DOHH2 (cell line): ENCODE results near the gene CNR1.
"Not testable (repeated sequence)": the region's sequence is repeated elsewhere in the genome, so short reads cannot be mapped to it uniquely, and the experiment has no call there.

Experiments
- H3F3A ChIP-seq: fragments of 200-600 bp; sonication (generic), shearing (Covaris generic); 2 replicates; pipeline ENCODE4 v1.6.0; 2016; ENCODE audit warnings: antibody characterized with exemption, mild to moderate bottlenecking; ENCODE audit not compliant: control insufficient read depth, insufficient read depth
- H3K27ac ChIP-seq: fragments of 200-600 bp; sonication (generic); 2 replicates; pipeline ENCODE4 v1.5.1; 2014; ENCODE audit warnings: low read depth, mild to moderate bottlenecking, low read length, moderate library complexity
- H3K27me3 ChIP-seq: fragments of 200-600 bp; sonication (generic); 2 replicates; pipeline ENCODE4 v1.6.1; 2014; ENCODE audit warnings: mild to moderate bottlenecking, low read length, mixed read lengths; ENCODE audit not compliant: control insufficient read depth
- H3K36me3 ChIP-seq: fragments of 200-600 bp; sonication (generic); 2 replicates; pipeline ENCODE4 v1.6.1; 2014; ENCODE audit warnings: mild to moderate bottlenecking, low read length, moderate library complexity, mixed read lengths; ENCODE audit not compliant: control insufficient read depth
- H3K4me1 ChIP-seq: fragments of 200-600 bp; sonication (generic); 2 replicates; pipeline ENCODE4 v1.6.1; 2014; ENCODE audit warnings: mild to moderate bottlenecking, low read length, mixed read lengths; ENCODE audit not compliant: control insufficient read depth
- H3K4me2 ChIP-seq: fragments of 200-600 bp; sonication (generic); 2 replicates; pipeline ENCODE4 v1.6.0; 2014; ENCODE audit warnings: mild to moderate bottlenecking, low read length, moderate library complexity
- H3K4me3 ChIP-seq: fragments of 200-600 bp; sonication (generic); 2 replicates; pipeline ENCODE4 v1.5.1; 2014; ENCODE audit warnings: mild to moderate bottlenecking, low read length, mixed read lengths
- H3K79me2 ChIP-seq: fragments of 200-600 bp; sonication (generic); 2 replicates; pipeline ENCODE4 v1.6.1; 2014; ENCODE audit warnings: mild to moderate bottlenecking, low read length, mixed read lengths; ENCODE audit not compliant: control insufficient read depth
- H3K9me2 ChIP-seq: fragments of 200-600 bp; sonication (generic); replicated peaks from 2 replicates; pipeline ENCODE4 v1.6.1; 2014; ENCODE audit warnings: mild to moderate bottlenecking, low read length, mixed read lengths; ENCODE audit not compliant: control insufficient read depth
- H3K9me3 ChIP-seq: fragments of 200-600 bp; sonication (generic); 2 replicates; pipeline ENCODE4 v1.6.1; 2014; ENCODE audit warnings: antibody characterized with exemption, low read length, mixed read lengths; ENCODE audit not compliant: control insufficient read depth, insufficient read depth
- H4K20me1 ChIP-seq: fragments of 200-600 bp; sonication (generic); 2 replicates; pipeline ENCODE4 v1.6.0; 2014; ENCODE audit warnings: low read depth, mild to moderate bottlenecking, antibody characterized with exemption, low read length, moderate library complexity; ENCODE audit not compliant: control insufficient read depth, insufficient read depth
- EZH2phosphoT487 ChIP-seq: fragments of 200-600 bp; sonication (generic); IDR thresholded peaks from 2 replicates; pipeline ENCODE4 v1.6.1; 2017; ENCODE audit warnings: borderline replicate concordance, mild to moderate bottlenecking, antibody characterized with exemption, low read length, moderate library complexity, mixed read lengths
- TF ChIP-seq, protein P1 (sequence below): fragments of 200-600 bp; sonication (generic); IDR thresholded peaks from one replicate; pipeline ENCODE4 v1.5.1; 2014; ENCODE audit warnings: antibody characterized with exemption, mild to moderate bottlenecking, low read depth, low read length; ENCODE audit not compliant: poor library complexity, severe bottlenecking

Gene CNR1

DNA sequence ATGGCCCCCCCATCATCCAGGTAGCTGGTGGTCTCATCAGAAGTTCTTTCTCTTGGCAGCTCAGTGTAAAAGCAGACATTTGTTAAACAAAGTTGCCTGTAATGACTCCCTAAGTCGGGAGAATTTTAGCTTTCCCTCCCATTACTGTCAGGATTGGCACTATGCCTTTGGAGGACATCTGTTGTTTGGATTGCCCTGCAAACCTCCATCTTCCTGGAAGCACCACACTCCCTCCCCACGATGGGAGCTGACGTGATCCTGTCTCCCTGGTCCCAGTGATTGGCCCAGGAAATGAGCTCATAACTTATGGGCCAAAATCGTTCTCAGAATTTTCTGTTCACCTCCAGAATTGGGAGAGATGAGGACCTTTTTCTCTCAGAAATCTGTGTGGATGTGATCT lies 42.6 kb upstream of the CNR1 start:
- H3K4me2 ChIP-seq, result no peak overlapping the region
- H3K27me3 ChIP-seq, result no peaks in the 10 kb centered on the region
- H3K27ac ChIP-seq, result no peak overlapping the region
- no peak overlapping the region for H3K4me3 ChIP-seq
- no peaks in the 10 kb centered on the region for H3K9me2 ChIP-seq
- peaks cover 4% of the 10 kb centered on the region; the same call in 1 of the 2 replicates for H3K9me3 ChIP-seq
- H3F3A ChIP-seq, result no peaks in the 10 kb centered on the region
- no peaks in the 10 kb centered on the region for H3K79me2 ChIP-seq
- no peaks in the 10 kb centered on the region for H3K4me1 ChIP-seq
- no peaks in the 10 kb centered on the region for H4K20me1 ChIP-seq
- H3K36me3 ChIP-seq, result no peaks in the 10 kb centered on the region
- no peak for TF ChIP-seq EZH2phosphoT487
- TF ChIP-seq, protein P1, sequence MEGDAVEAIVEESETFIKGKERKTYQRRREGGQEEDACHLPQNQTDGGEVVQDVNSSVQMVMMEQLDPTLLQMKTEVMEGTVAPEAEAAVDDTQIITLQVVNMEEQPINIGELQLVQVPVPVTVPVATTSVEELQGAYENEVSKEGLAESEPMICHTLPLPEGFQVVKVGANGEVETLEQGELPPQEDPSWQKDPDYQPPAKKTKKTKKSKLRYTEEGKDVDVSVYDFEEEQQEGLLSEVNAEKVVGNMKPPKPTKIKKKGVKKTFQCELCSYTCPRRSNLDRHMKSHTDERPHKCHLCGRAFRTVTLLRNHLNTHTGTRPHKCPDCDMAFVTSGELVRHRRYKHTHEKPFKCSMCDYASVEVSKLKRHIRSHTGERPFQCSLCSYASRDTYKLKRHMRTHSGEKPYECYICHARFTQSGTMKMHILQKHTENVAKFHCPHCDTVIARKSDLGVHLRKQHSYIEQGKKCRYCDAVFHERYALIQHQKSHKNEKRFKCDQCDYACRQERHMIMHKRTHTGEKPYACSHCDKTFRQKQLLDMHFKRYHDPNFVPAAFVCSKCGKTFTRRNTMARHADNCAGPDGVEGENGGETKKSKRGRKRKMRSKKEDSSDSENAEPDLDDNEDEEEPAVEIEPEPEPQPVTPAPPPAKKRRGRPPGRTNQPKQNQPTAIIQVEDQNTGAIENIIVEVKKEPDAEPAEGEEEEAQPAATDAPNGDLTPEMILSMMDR, result no peak

DNA sequence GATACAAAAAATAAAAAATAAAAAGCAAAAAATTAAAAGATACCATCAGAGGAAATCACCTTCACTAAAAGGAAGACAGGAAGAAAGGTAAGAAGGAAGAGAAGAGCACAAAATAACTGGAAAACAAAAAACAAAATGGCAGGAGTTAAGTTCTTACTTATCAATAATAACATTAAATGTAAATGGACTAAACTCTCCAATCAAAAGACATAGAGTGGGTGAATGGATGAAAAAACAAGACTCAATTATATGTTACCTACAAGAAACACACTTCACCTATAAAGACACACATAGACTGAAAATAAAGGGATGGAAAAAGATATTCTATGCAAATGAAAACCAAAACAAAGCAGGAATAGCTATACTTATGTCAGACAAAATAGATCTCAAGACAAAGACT lies 35.6 kb upstream of the CNR1 start:
- not testable (repeated sequence) for H3K4me2 ChIP-seq, H3K36me3 ChIP-seq, H3F3A ChIP-seq, H3K9me3 ChIP-seq, H3K4me3 ChIP-seq, H3K4me1 ChIP-seq, H3K79me2 ChIP-seq, H4K20me1 ChIP-seq, H3K27me3 ChIP-seq, H3K9me2 ChIP-seq, H3K27ac ChIP-seq

DNA sequence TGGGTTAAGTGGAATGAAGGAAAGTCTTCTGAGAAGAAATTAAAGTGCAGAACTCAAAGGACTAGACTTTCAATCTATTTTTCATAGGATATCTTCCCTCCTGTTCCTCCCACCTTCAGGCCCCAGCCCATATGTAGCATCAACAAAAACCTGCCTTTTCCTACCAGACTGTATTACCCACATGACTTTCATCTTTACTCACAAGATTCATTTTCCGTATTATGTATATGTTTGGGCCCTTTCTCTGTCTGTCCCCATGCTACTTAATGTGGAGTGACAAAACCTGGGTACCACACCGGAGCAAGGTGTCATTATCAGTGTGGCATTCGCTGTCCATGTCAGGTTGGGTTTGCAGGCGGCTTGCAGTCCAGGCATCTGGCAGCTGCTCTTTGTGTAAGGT lies 18.8 kb upstream of the CNR1 start:
- H3K27me3 ChIP-seq, result no peaks in the 10 kb centered on the region
- no peaks in the 10 kb centered on the region for H4K20me1 ChIP-seq
- H3K9me3 ChIP-seq, result 0 out of 2 replicates have a peak, but pooled peaks cover 3% of the 10 kb centered on the region
- no peaks in the 10 kb centered on the region for H3K36me3 ChIP-seq
- no peaks in the 10 kb centered on the region for H3F3A ChIP-seq
- no peaks in the 10 kb centered on the region for H3K9me2 ChIP-seq
- H3K27ac ChIP-seq, result no peak overlapping the region
- no peak overlapping the region for H3K4me2 ChIP-seq
- no peak overlapping the region for H3K4me3 ChIP-seq
- peaks cover 14% of the 10 kb centered on the region for H3K4me1 ChIP-seq
- no peak for TF ChIP-seq EZH2phosphoT487
- TF ChIP-seq, protein P1, result no peak
- no peaks in the 10 kb centered on the region for H3K79me2 ChIP-seq

DNA sequence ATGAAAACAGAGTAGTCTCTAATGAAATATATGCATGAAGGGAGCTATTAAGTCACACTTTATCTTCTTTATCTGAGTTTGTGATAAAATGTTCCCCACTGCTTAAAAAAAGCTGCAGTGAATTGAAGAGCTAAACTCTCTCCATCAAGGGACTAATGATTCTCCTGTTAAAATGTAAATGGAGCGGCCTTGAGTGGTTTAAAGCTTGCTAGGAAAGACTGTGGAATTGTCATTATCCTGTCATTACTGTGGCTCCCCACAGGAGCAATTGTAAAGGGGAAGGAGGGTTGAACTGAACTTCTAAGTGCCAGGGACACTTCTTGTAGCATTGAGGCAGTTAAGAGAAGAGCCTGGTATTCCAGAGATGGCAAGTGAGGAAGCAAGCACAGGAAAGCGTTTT lies 17.3 kb upstream of the CNR1 start:
- Histone ChIP-seq H3K36me3 (peaks cover 10% of the 10 kb centered on the region), H3K9me2 (no peaks in the 10 kb centered on the region), H3K27me3 (no peaks in the 10 kb centered on the region), H3K4me1 (peaks cover 25% of the 10 kb centered on the region), H3K27ac (no peak overlapping the region), H3K79me2 (peaks cover 11% of the 10 kb centered on the region), H3K4me3 (no peak overlapping the region), H3K9me3 (0 out of 2 replicates have a peak, but pooled peaks cover 3% of the 10 kb centered on the region), H3F3A (peaks cover 7% of the 10 kb centered on the region), H3K4me2 (no peak overlapping the region), H4K20me1 (no peaks in the 10 kb centered on the region)
- TF ChIP-seq EZH2phosphoT487, result no peak
- TF ChIP-seq, protein P1, result no peak
